ENCODE results near the gene TBC1D2.

DNA sequence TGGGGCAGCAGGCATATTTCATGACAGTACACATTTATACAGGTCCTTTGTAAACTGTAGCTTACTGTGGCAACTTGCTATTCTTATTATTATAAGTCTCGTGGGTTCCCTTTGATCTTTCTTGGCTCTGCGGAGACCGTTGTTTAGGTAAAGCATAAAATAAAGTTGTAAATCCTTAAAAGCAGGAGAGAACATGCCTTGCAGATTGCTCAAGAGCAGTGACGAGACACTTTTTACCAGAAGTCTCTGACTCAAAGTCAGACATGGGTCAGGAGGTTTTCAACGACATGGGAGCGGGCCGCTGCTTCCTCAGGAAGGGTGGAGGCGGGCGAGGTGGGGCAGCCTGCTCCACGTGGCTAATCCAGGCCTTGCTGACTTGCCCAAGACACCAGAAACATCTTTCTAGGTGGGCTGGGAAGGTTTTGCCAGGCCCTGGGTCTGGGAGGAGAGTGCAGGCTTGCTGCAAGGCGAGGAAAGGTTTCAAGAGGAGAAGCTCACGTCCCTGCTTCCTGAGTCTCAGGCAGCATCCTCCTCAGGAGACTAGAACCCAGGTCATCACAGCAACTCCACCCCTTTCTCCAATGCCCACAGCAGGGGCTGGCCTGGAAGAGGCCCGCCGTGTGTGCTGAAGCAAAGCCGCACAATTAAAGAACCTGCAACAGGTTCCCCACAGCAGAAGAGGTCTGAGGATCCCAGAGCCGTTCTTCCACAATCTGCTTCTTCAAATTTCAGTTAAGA, 6.5 kb downstream of the TBC1D2 start:
- TF ChIP-seq CTCF (conservative IDR thresholded peaks at IDR 0.05; ENCODE audit: low read depth, low read length) = no peak
- peak; percentile 21; the same call in 1 of the 2 replicates for TF ChIP-seq POLR2A (IDR thresholded peaks at IDR 0.05; ENCODE audit: low read depth, low read length)
- TF ChIP-seq MAFK (IDR thresholded peaks at IDR 0.05; ENCODE audit: low read depth, low read length) = peak; percentile 36; the same call in 1 of the 2 replicates
- peak; percentile 99 for TF ChIP-seq CEBPB (IDR thresholded peaks at IDR 0.05; ENCODE audit: low read depth, low read length)
- peak; percentile 85 for TF ChIP-seq USF2 (IDR thresholded peaks at IDR 0.05; ENCODE audit: low read depth, low read length)
- TF ChIP-seq RAD21 (IDR thresholded peaks at IDR 0.05; ENCODE audit: low read length) = no peak
- TF ChIP-seq RFX5 (IDR thresholded peaks at IDR 0.05; ENCODE audit: low read depth, low read length) = no peak
- peak; percentile 95 for TF ChIP-seq MXI1 (IDR thresholded peaks at IDR 0.05; ENCODE audit: borderline replicate concordance, low read depth, low read length)

All from IMR-90 (cell line).